Upper lobe of left lung (tissue), 6 donors: ENCODE measurements around the gene MBNL2. TPM values are rescaled to one million over a fixed set of nuclear protein-coding genes. Genes with fewer than 3 reads are reported as not detected.

Experiments used
- ATAC-seq, 2 donors: fragments of 200-7000 bp; cut with Tn5 transposase; one replicate each; pipeline ENCODE4 v1.9.1; 2022; ENCODE audit warnings: mild to moderate bottlenecking in 2 of 2, moderate library complexity in 2 of 2; ENCODE audit not compliant: low FRiP score in 2 of 2
- DNase-seq, 2 donors: peaks; one replicate each; pipeline ENCODE4 v3.0.0-alpha.2; 2019 to 2020
- H3K27ac ChIP-seq, 4 donors: fragments of 200-600 bp; sonication (generic); one replicate each; pipeline ENCODE4 v1.5.1; 2016 to 2019
- H3K27me3 ChIP-seq, 4 donors: fragments of 200-600 bp; sonication (generic); one replicate each; pipeline ENCODE4 v1.5.1; 2017 to 2019
- H3K36me3 ChIP-seq, 4 donors: fragments of 200-600 bp; sonication (generic); one replicate each; pipeline ENCODE4 v1.5.1; 2016 to 2019
- H3K4me1 ChIP-seq, 4 donors: fragments of 200-600 bp; sonication (generic); one replicate each; pipeline ENCODE4 v1.5.1; 2018 to 2019
- H3K4me3 ChIP-seq, 4 donors: fragments of 200-600 bp; sonication (generic); one replicate each; pipeline ENCODE4 v1.5.1; 2017 to 2019; ENCODE audit warnings: mild to moderate bottlenecking in 2 of 4, moderate library complexity in 1 of 4
- H3K9me3 ChIP-seq, 4 donors: fragments of 200-600 bp; sonication (generic); one replicate each; pipeline ENCODE4 v1.5.1; 2018 to 2019
- EP300 ChIP-seq, 4 donors: sonication (generic); formaldehyde crosslinking; IDR thresholded peaks; one replicate each; pipeline ENCODE4 v1.5.1; 2017; ENCODE audit warnings: antibody characterized with exemption in 4 of 4, control low read depth in 2 of 4
- POLR2A ChIP-seq, 4 donors: fragments of 450-650 bp; IDR thresholded peaks; one replicate each; pipeline ENCODE4 v1.5.1; 2016 to 2017; ENCODE audit warnings: antibody characterized with exemption in 4 of 4, mild to moderate bottlenecking in 2 of 4
- POLR2AphosphoS5 ChIP-seq, 2 donors: sonication (generic); formaldehyde crosslinking; IDR thresholded peaks; one replicate each; pipeline ENCODE4 v1.5.1; 2017; ENCODE audit warnings: antibody characterized with exemption in 2 of 2
- WGBS, 2 donors: methylation state at CpG; one replicate each; pipeline ENCODE4 v1.1.5; 2017 to 2018; 5-methylcytosine and 5-hydroxymethylcytosine counted together
- total RNA-seq, 6 donors: library from RNA; depleted of rRNA in 4 of 6; stranded (reverse); fragments of >200 nt in 4 of 6; gene quantifications; one replicate each; pipeline versions ENCODE4 v1.1.0 to v1.2.1, GENCODE V29; 2016 to 2021
- TF ChIP-seq, protein P1 (sequence below), 6 experiments: fragments of 450-650 bp in 4 of 6; fragments of 200-600 bp in 2 of 6; sonication (generic) in 2 of 6; IDR thresholded peaks; one replicate each; pipeline ENCODE4 v1.5.1; 2016 to 2019; ENCODE audit warnings: antibody characterized with exemption in 6 of 6
- donor health status: DM: no; HTN: no; CAD: no; lungs with moderate emphysema.
- donor health status: DM: no; HTN: yes; CAD: no; lungs with severe emphysema.

Gene MBNL2
- total RNA-seq, 6 donors from 2014 or later = 40.9 to 78.4 (median 51.3) TPM

DNA sequence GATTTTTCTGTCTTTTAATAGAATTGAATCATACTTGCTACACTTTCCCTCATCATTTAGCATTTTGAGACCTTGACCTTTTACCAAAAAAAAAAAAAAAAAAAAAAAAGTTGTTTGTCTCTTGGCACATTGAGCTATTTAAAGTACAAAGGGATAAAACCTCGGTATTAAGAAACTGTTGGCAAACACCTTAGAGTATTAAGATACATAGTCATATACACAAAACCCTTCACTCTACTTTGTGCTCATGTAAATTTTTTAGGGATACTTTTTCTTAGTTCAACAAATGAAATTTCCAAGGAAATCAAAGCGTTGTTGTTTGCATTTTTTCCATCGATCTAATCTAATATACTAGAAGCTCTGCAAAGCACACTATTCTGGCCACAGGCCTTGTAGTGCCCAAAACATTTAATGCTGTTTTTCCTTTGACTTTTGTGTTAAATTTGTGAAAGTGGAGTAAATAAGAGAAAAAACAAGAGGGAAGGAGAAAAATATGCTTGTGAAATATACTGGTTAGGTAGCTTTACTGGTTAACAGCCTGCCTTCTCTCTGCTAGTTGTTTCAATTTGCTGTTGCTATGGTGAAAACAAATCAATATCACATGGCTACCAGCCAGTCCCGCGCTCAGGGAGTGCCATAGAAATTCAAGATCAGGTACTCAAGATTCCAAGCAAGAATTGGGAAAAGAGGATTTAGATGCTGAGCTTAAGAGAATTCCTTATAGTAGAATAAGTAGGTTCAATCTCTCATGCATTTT, 2.6 kb downstream of the MBNL2 start:
- H3K4me3 ChIP-seq = peak overlapping the region in 3 of 4 donors; percentile 56 to 70 (median 59)
- no peak for DNase-seq
- no peaks in the 10 kb centered on the region for H3K27me3 ChIP-seq
- no peaks in the 10 kb centered on the region for H3K9me3 ChIP-seq
- TF ChIP-seq, protein P1, sequence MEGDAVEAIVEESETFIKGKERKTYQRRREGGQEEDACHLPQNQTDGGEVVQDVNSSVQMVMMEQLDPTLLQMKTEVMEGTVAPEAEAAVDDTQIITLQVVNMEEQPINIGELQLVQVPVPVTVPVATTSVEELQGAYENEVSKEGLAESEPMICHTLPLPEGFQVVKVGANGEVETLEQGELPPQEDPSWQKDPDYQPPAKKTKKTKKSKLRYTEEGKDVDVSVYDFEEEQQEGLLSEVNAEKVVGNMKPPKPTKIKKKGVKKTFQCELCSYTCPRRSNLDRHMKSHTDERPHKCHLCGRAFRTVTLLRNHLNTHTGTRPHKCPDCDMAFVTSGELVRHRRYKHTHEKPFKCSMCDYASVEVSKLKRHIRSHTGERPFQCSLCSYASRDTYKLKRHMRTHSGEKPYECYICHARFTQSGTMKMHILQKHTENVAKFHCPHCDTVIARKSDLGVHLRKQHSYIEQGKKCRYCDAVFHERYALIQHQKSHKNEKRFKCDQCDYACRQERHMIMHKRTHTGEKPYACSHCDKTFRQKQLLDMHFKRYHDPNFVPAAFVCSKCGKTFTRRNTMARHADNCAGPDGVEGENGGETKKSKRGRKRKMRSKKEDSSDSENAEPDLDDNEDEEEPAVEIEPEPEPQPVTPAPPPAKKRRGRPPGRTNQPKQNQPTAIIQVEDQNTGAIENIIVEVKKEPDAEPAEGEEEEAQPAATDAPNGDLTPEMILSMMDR (IDR thresholded peaks at IDR 0.05) = no peak
- TF ChIP-seq POLR2A (IDR thresholded peaks at IDR 0.05) = no peak
- TF ChIP-seq EP300 (IDR thresholded peaks at IDR 0.05) = no peak
- no peak for TF ChIP-seq POLR2AphosphoS5 (IDR thresholded peaks at IDR 0.05)
- H3K27ac ChIP-seq = peak overlapping the region; percentile 82 to 92 (median 90)
- 14 to 27% methylated on average over 5 of the region's 5 CpGs for WGBS, 2 donors
- no peaks in the 10 kb centered on the region for H3K36me3 ChIP-seq
- peaks cover 40 to 60% (median 50%) of the 10 kb centered on the region in 4 donors for H3K4me1 ChIP-seq
- ATAC-seq = peak in 1 of 2 donors; percentile 43

DNA sequence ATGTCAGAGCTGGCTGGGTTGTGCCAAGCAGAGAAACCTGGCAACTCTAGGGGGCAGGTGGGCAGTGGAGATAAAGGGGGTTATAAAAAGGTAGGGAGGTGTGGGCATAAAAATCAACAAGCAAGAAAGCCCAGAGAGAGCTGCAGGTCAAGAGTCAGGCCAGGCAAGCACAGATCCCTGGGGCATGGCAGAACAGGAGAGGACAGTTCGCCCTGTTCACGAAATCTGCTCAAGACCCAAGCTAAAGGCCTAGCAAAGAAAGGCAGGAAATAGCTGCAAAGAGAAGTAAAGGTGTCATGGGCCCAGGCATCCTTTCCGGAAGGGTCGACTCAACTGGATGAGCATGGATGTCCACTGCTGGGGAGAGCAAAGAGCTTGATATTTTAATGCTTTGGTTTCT, 3.4 kb downstream of the MBNL2 start:
- 24 to 38% methylated on average over 4 of the region's 4 CpGs for WGBS, 2 donors
- H3K4me1 ChIP-seq = peaks cover 42 to 65% (median 50%) of the 10 kb centered on the region in 4 donors
- no peaks in the 10 kb centered on the region for H3K27me3 ChIP-seq
- peak overlapping the region in 3 of 4 donors; percentile 56 to 70 (median 59) for H3K4me3 ChIP-seq
- no peaks in the 10 kb centered on the region for H3K36me3 ChIP-seq
- no peak for ATAC-seq
- H3K9me3 ChIP-seq = no peaks in the 10 kb centered on the region
- H3K27ac ChIP-seq = peak overlapping the region; percentile 82 to 92 (median 90)
- DNase-seq = no peak
- TF ChIP-seq, protein P1 (IDR thresholded peaks at IDR 0.05) = no peak
- TF ChIP-seq POLR2AphosphoS5 (IDR thresholded peaks at IDR 0.05) (no peak), EP300 (IDR thresholded peaks at IDR 0.05) (no peak), POLR2A (IDR thresholded peaks at IDR 0.05) (no peak)

DNA sequence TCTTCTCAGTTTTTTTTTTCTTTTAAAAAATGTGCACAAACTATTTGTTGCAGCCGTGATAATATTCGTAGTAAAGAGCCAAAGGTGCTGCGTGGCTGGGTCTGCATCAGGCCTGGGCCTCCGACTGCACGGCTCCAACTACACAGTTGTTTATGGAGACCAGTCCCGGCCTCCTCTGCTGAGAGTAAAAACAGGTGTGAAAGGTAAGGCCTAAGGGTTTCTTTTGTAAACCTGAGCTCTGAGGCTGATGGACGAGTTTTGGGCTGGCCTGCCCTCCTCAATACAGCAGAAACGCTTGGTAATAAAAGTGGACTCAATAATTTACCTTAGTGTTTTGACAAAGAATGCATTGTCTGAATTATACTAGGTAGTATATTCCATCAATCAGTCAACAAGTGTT, 3.9 kb downstream of the MBNL2 start:
- H3K4me1 ChIP-seq = peaks cover 46 to 70% (median 50%) of the 10 kb centered on the region in 4 donors
- WGBS, 2 donors = 32 to 60% methylated on average over 8 of the region's 8 CpGs
- TF ChIP-seq EP300 (IDR thresholded peaks at IDR 0.05) = no peak
- no peak for TF ChIP-seq POLR2AphosphoS5 (IDR thresholded peaks at IDR 0.05)
- no peak for TF ChIP-seq POLR2A (IDR thresholded peaks at IDR 0.05)
- TF ChIP-seq, protein P1 (IDR thresholded peaks at IDR 0.05) = no peak
- no peaks in the 10 kb centered on the region for H3K27me3 ChIP-seq
- peak overlapping the region; percentile 82 to 92 (median 90) for H3K27ac ChIP-seq
- H3K9me3 ChIP-seq = no peaks in the 10 kb centered on the region
- ATAC-seq (no peak), DNase-seq (no peak)
- H3K4me3 ChIP-seq = peak overlapping the region in 3 of 4 donors; percentile 56 to 70 (median 59)
- no peaks in the 10 kb centered on the region for H3K36me3 ChIP-seq

DNA sequence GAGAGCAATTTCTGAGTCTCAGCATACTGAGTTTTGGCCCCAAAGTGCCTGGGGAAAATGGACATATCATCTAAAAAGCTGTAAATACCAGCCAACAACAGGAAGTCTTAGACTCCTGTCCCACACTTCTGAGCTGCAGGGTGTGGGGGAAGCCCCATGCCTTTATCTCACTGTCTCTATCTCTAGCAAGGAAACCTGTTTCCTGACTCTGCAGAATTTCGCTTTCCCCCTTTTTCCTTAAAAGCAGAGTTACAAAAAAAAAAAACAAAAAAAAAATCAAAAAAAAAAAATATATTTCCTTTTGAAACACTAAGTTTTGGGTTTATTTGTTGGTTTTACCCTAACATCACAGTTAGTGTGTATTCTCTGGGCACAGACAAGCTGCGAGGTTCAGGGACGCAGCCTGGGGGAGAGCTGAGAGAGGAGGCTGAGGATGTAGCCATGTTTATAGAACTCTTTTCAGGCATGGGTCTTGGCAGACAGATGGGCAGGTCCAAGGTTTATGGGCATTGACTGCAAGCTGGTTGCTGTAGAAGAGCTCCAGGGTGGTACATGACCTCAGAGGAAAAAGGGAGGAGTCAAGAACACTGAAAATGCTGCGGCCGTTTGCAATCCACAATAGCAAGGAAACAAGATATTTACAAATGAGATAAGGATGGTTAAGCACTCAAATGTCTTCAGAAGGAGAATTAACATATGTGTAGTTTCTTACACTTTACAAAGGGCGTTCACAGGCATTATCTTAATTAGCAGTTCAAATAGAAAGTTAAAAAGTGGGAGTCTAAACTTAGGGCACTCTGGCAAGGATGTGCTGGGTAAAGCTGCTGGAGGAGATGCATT, 4.9 kb downstream of the MBNL2 start:
- H3K27ac ChIP-seq = peak overlapping the region; percentile 82 to 92 (median 90)

More for the DNA sequence above, 4.9 kb downstream of the MBNL2 start:
- peak in 1 of 2 donors; percentile 32 for DNase-seq
- TF ChIP-seq, protein P1 (IDR thresholded peaks at IDR 0.05) = no peak
- TF ChIP-seq EP300 (IDR thresholded peaks at IDR 0.05) (no peak), POLR2A (IDR thresholded peaks at IDR 0.05) (no peak), POLR2AphosphoS5 (IDR thresholded peaks at IDR 0.05) (no peak)
- H3K9me3 ChIP-seq = no peaks in the 10 kb centered on the region
- no peaks in the 10 kb centered on the region for H3K36me3 ChIP-seq
- peak overlapping the region in 2 of 4 donors; percentile 12 to 70 for H3K4me3 ChIP-seq
- peaks cover 41 to 70% (median 50%) of the 10 kb centered on the region in 4 donors for H3K4me1 ChIP-seq
- 26 to 37% methylated on average over 6 of the region's 6 CpGs for WGBS, 2 donors
- ATAC-seq = no peak
- no peaks in the 10 kb centered on the region for H3K27me3 ChIP-seq
